Dedifferentiated amniotic fluid mesenchymal stem cell (primary cell): Measurements from ENCODE around the gene LTO1.

ENCODE experiments used
- DNase-seq: peaks from one replicate; pipeline ENCODE4 v3.0.0-alpha.2; 2016; ENCODE audit errors: extremely low spot score

LTO1 gene

GRCh38 chr11:69657911-69658625 is 17.1 kb downstream of the LTO1 start:
- no peak for DNase-seq

GRCh38 chr11:69657456-69657910 is 17.7 kb downstream of the LTO1 start:
- no peak for DNase-seq

DNA sequence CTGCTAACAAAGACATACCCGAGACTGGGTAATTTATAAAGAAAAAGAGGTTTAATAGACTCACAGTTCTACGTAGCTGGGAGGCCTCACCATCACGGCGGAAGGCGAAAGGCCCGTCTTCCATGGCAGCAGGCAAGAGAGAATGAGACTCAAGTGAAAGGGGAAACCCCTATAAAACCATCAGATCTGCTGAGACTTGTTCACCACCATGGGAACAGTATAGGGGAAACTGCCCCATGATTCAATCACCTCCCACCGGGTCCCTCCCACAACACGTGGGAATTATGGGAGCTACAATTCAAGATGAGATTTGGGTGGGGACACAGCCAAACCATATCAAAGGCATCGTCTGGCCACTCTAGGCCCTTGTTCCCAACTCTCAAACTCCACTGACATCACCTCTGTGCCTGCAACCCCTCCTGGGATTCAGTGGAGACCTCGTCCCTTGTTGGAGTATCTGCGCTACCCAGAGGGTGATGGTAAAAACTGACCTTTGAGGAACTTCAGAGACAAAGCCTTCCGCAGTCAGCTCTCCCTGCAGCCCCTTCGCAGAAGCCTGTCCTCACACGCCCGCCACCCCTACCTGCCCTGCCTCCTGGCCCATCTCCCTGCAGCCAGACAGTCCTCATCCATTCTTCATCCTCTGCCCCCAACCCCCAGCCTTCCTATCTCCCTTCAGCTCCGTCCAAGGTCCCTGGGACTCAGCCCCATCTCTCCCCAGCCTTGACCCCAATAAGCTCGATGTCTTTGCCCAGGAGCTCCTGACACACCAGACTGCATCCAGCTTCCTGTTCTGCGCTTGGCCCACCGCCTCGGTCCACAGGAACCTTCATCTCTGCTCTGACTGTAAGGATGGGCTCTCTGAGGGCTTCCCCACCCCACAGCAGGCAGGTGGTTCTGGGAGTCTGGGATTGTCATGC is 18.4 kb downstream of the LTO1 start:
- no peak for DNase-seq

GRCh38 chr11:69655479-69656428 is 19.4 kb downstream of the LTO1 start:
- no peak for DNase-seq

GRCh38 chr11:69654660-69655478 is 20.3 kb downstream of the LTO1 start:
- DNase-seq: no peak

DNA sequence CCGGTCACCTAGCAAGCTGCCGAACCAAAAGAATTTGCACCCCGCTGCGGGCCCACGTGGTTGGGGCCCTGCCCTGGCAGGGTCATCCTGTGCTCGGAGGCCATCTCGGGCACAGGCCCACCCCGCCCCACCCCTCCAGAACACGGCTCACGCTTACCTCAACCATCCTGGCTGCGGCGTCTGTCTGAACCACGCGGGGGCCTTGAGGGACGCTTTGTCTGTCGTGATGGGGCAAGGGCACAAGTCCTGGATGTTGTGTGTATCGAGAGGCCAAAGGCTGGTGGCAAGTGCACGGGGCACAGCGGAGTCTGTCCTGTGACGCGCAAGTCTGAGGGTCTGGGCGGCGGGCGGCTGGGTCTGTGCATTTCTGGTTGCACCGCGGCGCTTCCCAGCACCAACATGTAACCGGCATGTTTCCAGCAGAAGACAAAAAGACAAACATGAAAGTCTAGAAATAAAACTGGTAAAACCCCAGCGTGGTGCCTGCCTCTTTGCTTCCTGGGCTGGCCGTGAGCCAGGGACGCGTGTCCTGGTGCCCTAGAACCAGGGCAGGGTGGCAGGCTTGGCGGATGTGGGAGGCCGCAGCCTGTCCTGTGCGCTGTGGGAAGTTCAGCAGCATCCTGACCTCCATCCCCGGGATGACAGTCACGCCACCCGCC is 21.0 kb downstream of the LTO1 start:
- DNase-seq: no peak

DNA sequence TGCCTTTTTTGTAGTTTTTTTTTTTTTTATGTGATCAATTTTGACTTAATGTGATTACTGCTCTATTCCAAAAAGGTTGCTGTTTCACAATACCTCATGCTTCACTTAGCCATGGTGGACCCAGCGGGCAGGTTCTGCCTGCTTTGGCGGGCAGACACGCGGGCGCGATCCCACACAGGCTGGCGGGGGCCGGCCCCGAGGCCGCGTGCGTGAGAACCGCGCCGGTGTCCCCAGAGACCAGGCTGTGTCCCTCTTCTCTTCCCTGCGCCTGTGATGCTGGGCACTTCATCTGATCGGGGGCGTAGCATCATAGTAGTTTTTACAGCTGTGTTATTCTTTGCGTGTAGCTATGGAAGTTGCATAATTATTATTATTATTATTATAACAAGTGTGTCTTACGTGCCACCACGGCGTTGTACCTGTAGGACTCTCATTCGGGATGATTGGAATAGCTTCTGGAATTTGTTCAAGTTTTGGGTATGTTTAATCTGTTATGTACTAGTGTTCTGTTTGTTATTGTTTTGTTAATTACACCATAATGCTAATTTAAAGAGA is 21.7 kb downstream of the LTO1 start:
- DNase-seq: no peak

- no peak for DNase-seq
These were observed 22.2 kb downstream of the LTO1 start for GRCh38 chr11:69652999-69653398.

DNA sequence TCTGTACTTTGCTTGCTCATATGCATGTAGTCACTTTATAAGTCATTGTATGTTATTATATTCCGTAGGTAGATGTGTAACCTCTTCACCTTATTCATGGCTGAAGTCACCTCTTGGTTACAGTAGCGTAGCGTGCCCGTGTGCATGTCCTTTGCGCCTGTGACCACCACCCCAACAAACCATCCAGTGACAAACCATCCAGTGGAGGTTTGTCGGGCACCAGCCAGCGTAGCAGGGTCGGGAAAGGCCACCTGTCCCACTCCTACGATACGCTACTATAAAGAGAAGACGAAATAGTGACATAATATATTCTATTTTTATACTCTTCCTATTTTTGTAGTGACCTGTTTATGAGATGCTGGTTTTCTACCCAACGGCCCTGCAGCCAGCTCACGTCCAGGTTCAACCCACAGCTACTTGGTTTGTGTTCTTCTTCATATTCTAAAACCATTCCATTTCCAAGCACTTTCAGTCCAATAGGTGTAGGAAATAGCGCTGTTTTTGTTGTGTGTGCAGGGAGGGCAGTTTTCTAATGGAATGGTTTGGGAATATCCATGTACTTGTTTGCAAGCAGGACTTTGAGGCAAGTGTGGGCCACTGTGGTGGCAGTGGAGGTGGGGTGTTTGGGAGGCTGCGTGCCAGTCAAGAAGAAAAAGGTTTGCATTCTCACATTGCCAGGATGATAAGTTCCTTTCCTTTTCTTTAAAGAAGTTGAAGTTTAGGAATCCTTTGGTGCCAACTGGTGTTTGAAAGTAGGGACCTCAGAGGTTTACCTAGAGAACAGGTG is 23.1 kb downstream of the LTO1 start:
- DNase-seq: no peak

DNA sequence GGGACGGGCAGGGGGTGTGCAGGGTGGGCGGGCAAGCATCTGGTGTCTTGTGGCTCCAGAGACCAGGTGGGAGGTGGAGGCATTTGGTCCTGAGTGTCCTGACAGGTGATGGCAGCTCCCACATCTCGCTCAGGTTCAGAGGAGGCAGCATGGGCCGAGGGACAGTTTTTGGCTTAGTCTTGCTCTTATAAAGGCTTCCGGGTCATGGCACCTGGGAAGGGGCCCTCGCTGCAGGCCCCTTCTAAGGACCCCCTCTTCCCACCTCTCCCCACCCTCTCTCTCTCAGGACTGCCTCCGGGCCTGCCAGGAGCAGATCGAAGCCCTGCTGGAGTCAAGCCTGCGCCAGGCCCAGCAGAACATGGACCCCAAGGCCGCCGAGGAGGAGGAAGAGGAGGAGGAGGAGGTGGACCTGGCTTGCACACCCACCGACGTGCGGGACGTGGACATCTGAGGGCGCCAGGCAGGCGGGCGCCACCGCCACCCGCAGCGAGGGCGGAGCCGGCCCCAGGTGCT is 24.3 kb downstream of the LTO1 start:
- DNase-seq: no peak

DNA sequence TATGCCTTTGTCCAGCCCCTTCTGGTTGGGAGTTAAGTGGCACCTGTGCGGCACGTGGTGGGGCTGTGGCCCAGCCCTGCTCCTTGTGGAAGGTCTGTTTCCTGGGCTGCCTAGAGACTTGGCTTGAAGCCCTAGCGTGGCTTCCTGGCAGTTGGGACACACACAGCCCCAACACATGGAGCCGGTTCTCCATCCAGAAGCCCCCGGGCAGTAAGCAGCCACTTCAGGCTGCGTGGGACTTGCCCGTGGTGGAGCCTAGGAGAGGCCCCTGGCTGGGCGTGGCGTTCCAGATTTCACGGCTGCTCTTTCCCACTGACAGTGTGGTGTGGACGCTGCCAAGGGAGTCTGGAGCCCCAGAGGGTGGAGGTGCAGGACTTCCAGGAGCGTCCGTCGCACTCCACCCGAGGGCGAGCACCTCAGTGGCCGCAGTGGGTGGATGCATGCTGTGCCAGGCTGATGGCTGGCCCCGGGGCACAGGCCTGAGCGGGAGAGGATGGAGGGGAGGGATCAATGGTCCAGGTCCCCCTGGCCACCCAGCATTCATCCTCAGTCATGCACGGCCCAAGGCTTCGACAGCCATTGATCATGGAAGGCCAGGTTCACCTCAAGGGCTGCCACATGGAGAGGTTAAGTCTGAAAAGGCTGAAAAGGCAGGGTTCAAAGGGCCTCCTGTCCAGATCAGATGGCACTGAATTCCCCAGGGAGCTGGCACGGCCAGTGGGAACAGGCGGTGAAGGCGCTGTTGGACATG is 24.9 kb downstream of the LTO1 start:
- DNase-seq: no peak

DNA sequence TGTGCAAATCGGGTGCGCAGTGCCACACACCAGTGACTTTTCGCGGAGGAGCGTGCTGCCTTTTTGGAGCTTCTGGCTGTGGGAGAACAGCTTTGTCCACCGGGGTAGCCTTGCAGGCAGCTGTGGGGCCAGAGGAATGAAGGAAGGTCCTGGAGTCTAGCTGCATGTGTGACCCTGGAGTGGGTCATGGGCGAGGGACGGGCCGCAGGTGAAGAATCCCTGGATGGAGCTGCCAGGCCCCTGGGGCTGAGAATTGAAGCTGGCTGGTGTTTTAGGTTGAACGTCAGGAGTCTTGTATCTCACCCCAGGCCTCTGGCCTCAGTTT is 25.6 kb downstream of the LTO1 start:
- no peak for DNase-seq

GRCh38 chr11:69648679-69649575 is 26.2 kb downstream of the LTO1 start:
- DNase-seq: no peak

DNA sequence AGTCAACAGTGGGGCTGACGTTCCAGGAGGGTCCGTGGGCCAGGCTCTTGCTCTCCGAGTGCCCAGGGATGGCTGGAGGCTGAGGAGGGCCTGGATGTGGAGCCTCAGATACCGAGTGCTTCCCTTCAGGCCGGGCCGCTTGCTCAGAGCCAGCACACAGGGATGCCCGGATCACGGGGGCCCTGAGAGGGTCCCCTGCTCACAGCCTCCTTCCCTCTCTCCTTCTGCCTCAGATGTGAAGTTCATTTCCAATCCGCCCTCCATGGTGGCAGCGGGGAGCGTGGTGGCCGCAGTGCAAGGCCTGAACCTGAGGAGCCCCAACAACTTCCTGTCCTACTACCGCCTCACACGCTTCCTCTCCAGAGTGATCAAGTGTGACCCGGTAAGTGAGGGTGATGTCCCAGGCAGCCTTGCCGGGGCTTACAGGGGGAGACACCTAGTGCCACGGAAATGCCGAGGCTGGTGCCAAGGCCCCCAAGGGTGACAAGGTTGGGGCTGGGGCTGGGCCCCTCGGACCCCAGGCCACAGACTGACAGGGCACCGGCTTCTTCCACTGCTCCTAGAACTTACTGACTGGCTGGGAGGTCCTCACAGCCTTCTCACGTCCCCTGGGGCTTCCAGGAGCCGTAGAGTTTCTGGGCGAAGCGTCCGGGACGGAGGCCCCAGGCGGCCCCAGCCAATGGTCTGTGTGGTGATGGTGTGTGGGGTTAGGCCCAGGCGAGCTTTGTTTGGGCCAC is 27.2 kb downstream of the LTO1 start:
- DNase-seq: no peak

- no peak for DNase-seq
These were observed 27.8 kb downstream of the LTO1 start for GRCh38 chr11:69647390-69647748.

DNA sequence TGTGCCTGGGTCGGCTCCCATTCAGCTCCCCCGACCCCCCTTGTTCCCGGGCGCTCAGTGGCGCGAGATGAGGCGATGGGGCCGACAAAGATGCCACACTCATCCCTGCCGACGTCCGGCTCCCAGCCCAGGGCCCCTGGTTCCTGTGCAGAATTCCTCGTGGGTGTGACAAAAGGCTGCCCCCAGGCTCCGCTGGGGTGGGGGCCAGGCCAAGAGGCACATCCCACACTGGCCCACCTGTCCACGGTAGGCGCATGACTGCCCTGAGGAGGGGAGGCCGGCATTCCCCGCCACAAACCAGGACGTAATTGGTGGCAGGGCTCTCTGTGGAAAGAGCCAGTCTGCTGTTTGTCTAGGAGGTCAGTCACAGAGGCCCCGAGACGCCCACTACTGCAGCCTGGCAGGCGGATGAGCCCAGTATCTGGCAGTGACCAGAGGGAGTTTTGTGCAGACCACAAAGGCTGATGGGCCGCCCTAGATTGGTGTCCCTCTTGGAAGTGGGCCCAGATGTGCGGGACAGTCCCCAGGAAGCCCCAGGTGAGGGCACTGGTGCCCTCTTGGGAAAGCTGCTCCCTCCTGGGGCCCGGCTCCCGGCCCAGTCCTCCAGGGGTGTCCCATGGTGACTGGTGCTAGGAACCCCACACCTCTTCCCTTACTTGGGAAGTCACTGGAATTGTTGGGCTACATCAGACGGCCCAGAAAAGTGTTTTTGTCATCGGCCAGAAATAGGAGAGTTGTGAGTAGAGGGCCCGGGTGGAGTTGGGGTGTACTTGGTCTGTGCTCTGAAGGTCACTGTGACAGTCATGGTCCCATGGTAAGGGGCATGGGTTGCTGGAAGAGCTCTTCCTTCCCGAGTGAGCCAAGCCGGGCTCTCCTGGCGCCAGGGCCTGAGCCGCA is 28.4 kb downstream of the LTO1 start:
- DNase-seq: no peak
